ENCODE results near the gene OR10G3. TPM values are rescaled to one million over a fixed set of nuclear protein-coding genes. Genes with fewer than 3 reads are reported as not detected.
"Not testable (repeated sequence)": the region's sequence is repeated elsewhere in the genome, so short reads cannot be mapped to it uniquely, and the experiment has no call there.

The OR10G3 gene
- not detected for total RNA-seq
- long read RNA-seq, result 0 reads

GRCh38 chr14:21579976-21580375 lies at the start of gene OR10G3:
Gene OR10G3, minus strand, starts transcription at chr14:21580076. Its CDS starts 9,332 bp downstream, at chr14:21570744.
- H3K9me3 ChIP-seq, result no peaks in the 10 kb centered on the region
- no peak for DNase-seq
- intact Hi-C loops (cut with DNase I), result no loop called here
- H3K27me3 ChIP-seq (ENCODE audit: low read depth), result no peaks in the 10 kb centered on the region
- TF ChIP-seq CTCF (IDR thresholded peaks at IDR 0.05), result no peak
- ATAC-seq, result no peak
- H3K36me3 ChIP-seq, result no peaks in the 10 kb centered on the region
- H3K4me3 ChIP-seq, result no peak within 1 kb of the TSS
- no peak within 1 kb of the TSS for H3K27ac ChIP-seq
- no peaks in the 10 kb centered on the region for H3K4me1 ChIP-seq

GRCh38 chr14:21626491-21627230 lies 46.8 kb upstream of the OR10G3 start:
- Histone ChIP-seq H3K36me3 (no peaks in the 10 kb centered on the region), H3K27me3 (ENCODE audit: low read depth) (no peaks in the 10 kb centered on the region), H3K4me1 (no peaks in the 10 kb centered on the region), H3K4me3 (no peak overlapping the region), H3K27ac (no peak overlapping the region), H3K9me3 (no peaks in the 10 kb centered on the region)
- no peak for TF ChIP-seq CTCF (IDR thresholded peaks at IDR 0.05)
- intact Hi-C loops (cut with DNase I), result no loop called here
- peak; percentile 59 to 70 for ATAC-seq
- DNase-seq, result no peak

- H3K9me3 ChIP-seq, result no peaks in the 10 kb centered on the region
- no peak overlapping the region for H3K4me3 ChIP-seq
- H3K4me1 ChIP-seq, result no peaks in the 10 kb centered on the region
- intact Hi-C loops (cut with DNase I), result no loop called here
- DNase-seq (no peak), ATAC-seq (no peak)
- no peak for TF ChIP-seq CTCF (IDR thresholded peaks at IDR 0.05)
- no peaks in the 10 kb centered on the region for H3K36me3 ChIP-seq
- H3K27ac ChIP-seq, result no peak overlapping the region
- no peaks in the 10 kb centered on the region for H3K27me3 ChIP-seq (ENCODE audit: low read depth)
These were observed 37.7 kb upstream of the OR10G3 start for GRCh38 chr14:21617614-21618013.

- Histone ChIP-seq H3K4me1 (no peaks in the 10 kb centered on the region), H3K9me3 (no peaks in the 10 kb centered on the region), H3K36me3 (no peaks in the 10 kb centered on the region), H3K27me3 (ENCODE audit: low read depth) (no peaks in the 10 kb centered on the region), H3K27ac (no peak overlapping the region), H3K4me3 (no peak overlapping the region)
- DNase-seq, result no peak
- TF ChIP-seq CTCF (IDR thresholded peaks at IDR 0.05), result no peak
- intact Hi-C loops (cut with DNase I), result no loop called here
- peak; percentile 55 to 59 for ATAC-seq
These were observed 34.4 kb upstream of the OR10G3 start for GRCh38 chr14:21614240-21614639.

- Histone ChIP-seq H3K36me3 (no peaks in the 10 kb centered on the region), H3K4me1 (no peaks in the 10 kb centered on the region), H3K27ac (no peak overlapping the region), H3K9me3 (no peaks in the 10 kb centered on the region), H3K27me3 (ENCODE audit: low read depth) (no peaks in the 10 kb centered on the region), H3K4me3 (no peak overlapping the region)
- ATAC-seq, result no peak
- no peak for DNase-seq
- intact Hi-C loops (cut with DNase I), result no loop called here
- no peak for TF ChIP-seq CTCF (IDR thresholded peaks at IDR 0.05)
These were observed 32.4 kb upstream of the OR10G3 start for GRCh38 chr14:21612324-21612723.

GRCh38 chr14:21602181-21602580 lies 22.3 kb upstream of the OR10G3 start:
- H3K9me3 ChIP-seq; H3K27me3 ChIP-seq (ENCODE audit: low read depth); H3K4me3 ChIP-seq; H3K4me1 ChIP-seq; H3K36me3 ChIP-seq; DNase-seq; intact Hi-C loops (cut with DNase I); H3K27ac ChIP-seq: not testable (repeated sequence)
- ATAC-seq, result peak in 1 of 2 donors; percentile 28
